Measurements from ENCODE around the gene USP3.

Gene USP3

GRCh38 chr15:63465104-63465503 lies 39.3 kb upstream of the USP3 start:
- Histone ChIP-seq H3K4me1 (ENCODE audit: control insufficient read depth, insufficient read depth, low read length) (peaks cover 7% of the 10 kb centered on the region), H3K27me3 (ENCODE audit: control insufficient read depth, insufficient read depth, low read length) (peaks cover 7% of the 10 kb centered on the region; the same call in 1 of the 2 replicates), H3K9ac (ENCODE audit: low read depth, low read length) (no peak overlapping the region), H3K27ac (ENCODE audit: low read depth, low read length) (no peak overlapping the region), H3K9me3 (ENCODE audit: control insufficient read depth, insufficient read depth, low read length) (no peaks in the 10 kb centered on the region), H3K36me3 (ENCODE audit: control insufficient read depth, insufficient read depth, low read length) (no peaks in the 10 kb centered on the region), H3K4me3 (ENCODE audit: low read depth, low read length) (no peak overlapping the region)

- Histone ChIP-seq H3K36me3 (ENCODE audit: control insufficient read depth, insufficient read depth, low read length) (no peaks in the 10 kb centered on the region), H3K27me3 (ENCODE audit: control insufficient read depth, insufficient read depth, low read length) (no peaks in the 10 kb centered on the region; the same call in 1 of the 2 replicates), H3K4me1 (ENCODE audit: control insufficient read depth, insufficient read depth, low read length) (no peaks in the 10 kb centered on the region), H3K4me3 (ENCODE audit: low read depth, low read length) (no peak overlapping the region), H3K9me3 (ENCODE audit: control insufficient read depth, insufficient read depth, low read length) (no peaks in the 10 kb centered on the region), H3K9ac (ENCODE audit: low read depth, low read length) (no peak overlapping the region), H3K27ac (ENCODE audit: low read depth, low read length) (no peak overlapping the region)
Measured at GRCh38 chr15:63466378-63467192, 37.8 kb upstream of the USP3 start.

- no peaks in the 10 kb centered on the region for H3K36me3 ChIP-seq (ENCODE audit: control insufficient read depth, insufficient read depth, low read length)
Measured at GRCh38 chr15:63469190-63469589, 35.2 kb upstream of the USP3 start.

GRCh38 chr15:63469984-63470383 lies 34.4 kb upstream of the USP3 start:
- Histone ChIP-seq H3K27me3 (ENCODE audit: control insufficient read depth, insufficient read depth, low read length) (no peaks in the 10 kb centered on the region; the same call in 1 of the 2 replicates), H3K27ac (ENCODE audit: low read depth, low read length) (no peak overlapping the region), H3K9ac (ENCODE audit: low read depth, low read length) (no peak overlapping the region), H3K4me1 (ENCODE audit: control insufficient read depth, insufficient read depth, low read length) (no peaks in the 10 kb centered on the region), H3K9me3 (ENCODE audit: control insufficient read depth, insufficient read depth, low read length) (no peaks in the 10 kb centered on the region), H3K4me3 (ENCODE audit: low read depth, low read length) (no peak overlapping the region), H3K36me3 (ENCODE audit: control insufficient read depth, insufficient read depth, low read length) (no peaks in the 10 kb centered on the region)

More at GRCh38 chr15:63469190-63469589, 35.2 kb upstream of the USP3 start:
- Histone ChIP-seq H3K27me3 (ENCODE audit: control insufficient read depth, insufficient read depth, low read length) (no peaks in the 10 kb centered on the region; the same call in 1 of the 2 replicates), H3K9ac (ENCODE audit: low read depth, low read length) (no peak overlapping the region), H3K27ac (ENCODE audit: low read depth, low read length) (no peak overlapping the region), H3K4me3 (ENCODE audit: low read depth, low read length) (no peak overlapping the region), H3K9me3 (ENCODE audit: control insufficient read depth, insufficient read depth, low read length) (no peaks in the 10 kb centered on the region), H3K4me1 (ENCODE audit: control insufficient read depth, insufficient read depth, low read length) (no peaks in the 10 kb centered on the region)

GRCh38 chr15:63473007-63473748 lies 31.2 kb upstream of the USP3 start:
- H3K4me3 ChIP-seq (ENCODE audit: low read depth, low read length): no peak overlapping the region
- no peak overlapping the region for H3K9ac ChIP-seq (ENCODE audit: low read depth, low read length)
- H3K27me3 ChIP-seq (ENCODE audit: control insufficient read depth, insufficient read depth, low read length): no peaks in the 10 kb centered on the region; the same call in 1 of the 2 replicates
- H3K4me1 ChIP-seq (ENCODE audit: control insufficient read depth, insufficient read depth, low read length): 0 out of 2 replicates have a peak, but pooled peaks cover 1% of the 10 kb centered on the region
- H3K36me3 ChIP-seq (ENCODE audit: control insufficient read depth, insufficient read depth, low read length): no peaks in the 10 kb centered on the region
- H3K9me3 ChIP-seq (ENCODE audit: control insufficient read depth, insufficient read depth, low read length): no peaks in the 10 kb centered on the region
- H3K27ac ChIP-seq (ENCODE audit: low read depth, low read length): no peak overlapping the region

GRCh38 chr15:63473749-63473998 lies 30.7 kb upstream of the USP3 start:
- H3K27ac ChIP-seq (ENCODE audit: low read depth, low read length): no peak overlapping the region
- H3K9me3 ChIP-seq (ENCODE audit: control insufficient read depth, insufficient read depth, low read length): no peaks in the 10 kb centered on the region
- H3K9ac ChIP-seq (ENCODE audit: low read depth, low read length): no peak overlapping the region
- H3K4me3 ChIP-seq (ENCODE audit: low read depth, low read length): no peak overlapping the region
- H3K36me3 ChIP-seq (ENCODE audit: control insufficient read depth, insufficient read depth, low read length): no peaks in the 10 kb centered on the region
- H3K27me3 ChIP-seq (ENCODE audit: control insufficient read depth, insufficient read depth, low read length): no peaks in the 10 kb centered on the region
- H3K4me1 ChIP-seq (ENCODE audit: control insufficient read depth, insufficient read depth, low read length): 0 out of 2 replicates have a peak, but pooled peaks cover 3% of the 10 kb centered on the region

- peak overlapping the region; percentile 64 for H3K27ac ChIP-seq (ENCODE audit: low read depth, low read length)
- H3K27me3 ChIP-seq (ENCODE audit: control insufficient read depth, insufficient read depth, low read length): no peaks in the 10 kb centered on the region
- no peaks in the 10 kb centered on the region for H3K9me3 ChIP-seq (ENCODE audit: control insufficient read depth, insufficient read depth, low read length)
- no peaks in the 10 kb centered on the region for H3K36me3 ChIP-seq (ENCODE audit: control insufficient read depth, insufficient read depth, low read length)
- H3K4me1 ChIP-seq (ENCODE audit: control insufficient read depth, insufficient read depth, low read length): 0 out of 2 replicates have a peak, but pooled peaks cover 3% of the 10 kb centered on the region
- H3K4me3 ChIP-seq (ENCODE audit: low read depth, low read length): no peak overlapping the region
- H3K9ac ChIP-seq (ENCODE audit: low read depth, low read length): no peak overlapping the region
Measured at GRCh38 chr15:63473999-63474809, 30.2 kb upstream of the USP3 start.

GRCh38 chr15:63474810-63475316 lies 29.5 kb upstream of the USP3 start:
- no peaks in the 10 kb centered on the region for H3K27me3 ChIP-seq (ENCODE audit: control insufficient read depth, insufficient read depth, low read length)
- H3K9ac ChIP-seq (ENCODE audit: low read depth, low read length): no peak overlapping the region
- H3K27ac ChIP-seq (ENCODE audit: low read depth, low read length): peak overlapping the region; percentile 64
- no peaks in the 10 kb centered on the region for H3K36me3 ChIP-seq (ENCODE audit: control insufficient read depth, insufficient read depth, low read length)
- H3K4me3 ChIP-seq (ENCODE audit: low read depth, low read length): no peak overlapping the region
- no peaks in the 10 kb centered on the region for H3K9me3 ChIP-seq (ENCODE audit: control insufficient read depth, insufficient read depth, low read length)
- 0 out of 2 replicates have a peak, but pooled peaks cover 8% of the 10 kb centered on the region for H3K4me1 ChIP-seq (ENCODE audit: control insufficient read depth, insufficient read depth, low read length)

GRCh38 chr15:63475707-63476106 lies 28.7 kb upstream of the USP3 start:
- H3K9ac ChIP-seq (ENCODE audit: low read depth, low read length): no peak overlapping the region
- H3K4me1 ChIP-seq (ENCODE audit: control insufficient read depth, insufficient read depth, low read length): 0 out of 2 replicates have a peak, but pooled peaks cover 8% of the 10 kb centered on the region
- no peak overlapping the region for H3K4me3 ChIP-seq (ENCODE audit: low read depth, low read length)
- H3K27ac ChIP-seq (ENCODE audit: low read depth, low read length): peak overlapping the region; percentile 43
- no peaks in the 10 kb centered on the region for H3K9me3 ChIP-seq (ENCODE audit: control insufficient read depth, insufficient read depth, low read length)
- no peaks in the 10 kb centered on the region for H3K36me3 ChIP-seq (ENCODE audit: control insufficient read depth, insufficient read depth, low read length)
- no peaks in the 10 kb centered on the region for H3K27me3 ChIP-seq (ENCODE audit: control insufficient read depth, insufficient read depth, low read length)

GRCh38 chr15:63476229-63476632 lies 28.2 kb upstream of the USP3 start:
- H3K36me3 ChIP-seq (ENCODE audit: control insufficient read depth, insufficient read depth, low read length): no peaks in the 10 kb centered on the region
- H3K9ac ChIP-seq (ENCODE audit: low read depth, low read length): no peak overlapping the region
- H3K27ac ChIP-seq (ENCODE audit: low read depth, low read length): peak overlapping the region; percentile 43
- no peaks in the 10 kb centered on the region for H3K9me3 ChIP-seq (ENCODE audit: control insufficient read depth, insufficient read depth, low read length)
- H3K4me3 ChIP-seq (ENCODE audit: low read depth, low read length): no peak overlapping the region
- H3K4me1 ChIP-seq (ENCODE audit: control insufficient read depth, insufficient read depth, low read length): 0 out of 2 replicates have a peak, but pooled peaks cover 8% of the 10 kb centered on the region
- no peaks in the 10 kb centered on the region for H3K27me3 ChIP-seq (ENCODE audit: control insufficient read depth, insufficient read depth, low read length)

Data from HUES48 (cell line).